K562 (cell line): ENCODE measurements around the gene RABGAP1. TPM values are rescaled to one million over a fixed set of nuclear protein-coding genes. Genes with fewer than 3 reads are reported as not detected.

ENCODE experiments used
- ATAC-seq: fragments of 200-7000 bp; cut with Tn5 transposase; 3 replicates; pipeline ENCODE4 v1.9.1; 2020; ENCODE audit warnings: moderate library complexity
- BruUV-seq: library from RNA; stranded (reverse); fragments of 400-500 nt; replicated peaks from 2 replicates; lab custom pipeline; 2021; lab: Mats Ljungman, UMichigan
- CTCF ChIA-PET: fragments of 300-600 bp; formaldehyde crosslinking; extraction: SDS; loops from one replicate; lab custom pipeline; 2021; ENCODE audit warnings: low intra/inter-chr PET ratio; lab: Yijun Ruan, JAX
- POLR2A ChIA-PET: fragments of 300-600, 350-650 bp; sonication (Branson Sonifier 250); formaldehyde crosslinking; extraction: SDS; loops from one replicate; lab custom pipeline; 2021; ENCODE audit warnings: antibody characterized with exemption, inconsistent platforms; lab: Yijun Ruan, JAX
- DNase-seq, 4 experiments: peaks; one replicate each; pipeline versions ENCODE4 v3.0.0 to v3.0.0-alpha.2; 2011 to 2018; ENCODE audit warnings: low spot score in 3 of 4, mixed read lengths in 3 of 4; ENCODE audit errors: extremely low read depth in 1 of 4
- FAIRE-seq: peaks from 2 replicates; lab custom pipeline; 2011; peaks lifted over from hg19 to GRCh38; lab: Jason Lieb, UNC
- H2AFZ ChIP-seq: 2 replicates; pipeline ENCODE4 v1.6.0; 2011; ENCODE audit warnings: low read depth, low read length, control low read depth, inconsistent platforms
- H3K27ac ChIP-seq: fragments of 200-600 bp; 3 replicates; pipeline ENCODE4 v1.8.0; 2011; ENCODE audit warnings: low read depth, mild to moderate bottlenecking, control low read depth, inconsistent platforms, low read length, moderate library complexity, mixed read lengths; ENCODE audit errors: extremely low read depth
- H3K27me3 ChIP-seq, 2 experiments: fragments of 300-600 bp in 1 of 2; 2 replicates in 1 of 2; 3 replicates in 1 of 2; pipeline versions ENCODE4 v1.6.0 to v1.8.0; 2011; ENCODE audit warnings: inconsistent platforms in 2 of 2, low read length in 2 of 2, mild to moderate bottlenecking in 1 of 2, mixed read lengths in 1 of 2, moderate library complexity in 1 of 2; ENCODE audit not compliant: control insufficient read depth in 2 of 2, insufficient read depth in 2 of 2
- H3K36me3 ChIP-seq: fragments of 300-600 bp; 3 replicates; pipeline ENCODE4 v1.8.0; 2011; ENCODE audit warnings: mild to moderate bottlenecking, low read length, inconsistent platforms; ENCODE audit not compliant: control insufficient read depth, insufficient read depth
- H3K4me1 ChIP-seq, 2 experiments: fragments of 200-600 bp in 1 of 2; replicated peaks in 1 of 2; 2 replicates in 1 of 2; 3 replicates in 1 of 2; pipeline versions ENCODE4 v1.5.1 to v1.8.0; 2011; ENCODE audit warnings: inconsistent platforms in 2 of 2, low read length in 2 of 2, mild to moderate bottlenecking in 1 of 2, mixed read lengths in 1 of 2, moderate library complexity in 1 of 2; ENCODE audit not compliant: control insufficient read depth in 2 of 2, insufficient read depth in 2 of 2
- H3K4me2 ChIP-seq: 2 replicates; pipeline ENCODE4 v1.6.1; 2011; ENCODE audit warnings: low read length, control low read depth, inconsistent platforms, mixed read lengths; ENCODE audit not compliant: insufficient read depth
- H3K4me3 ChIP-seq: fragments of 200-600 bp; sonication (generic), shearing (Covaris generic); 2 replicates; pipeline ENCODE4 v1.5.1; 2016; ENCODE audit warnings: control low read depth, inconsistent platforms
- H3K79me2 ChIP-seq: fragments of 200-600 bp; 3 replicates; pipeline ENCODE4 v1.8.0; 2011; ENCODE audit warnings: low read length, inconsistent platforms; ENCODE audit not compliant: control insufficient read depth, insufficient read depth
- H3K9ac ChIP-seq, 2 experiments: 2 replicates each; pipeline versions ENCODE4 v1.6.0 to v1.6.1; 2011; ENCODE audit warnings: low read depth in 2 of 2, low read length in 2 of 2, control low read depth in 1 of 2, inconsistent platforms in 1 of 2, mild to moderate bottlenecking in 1 of 2, mixed read lengths in 1 of 2; ENCODE audit not compliant: insufficient read depth in 1 of 2
- H3K9me1 ChIP-seq: one replicate; pipeline ENCODE4 v1.6.0; 2011; ENCODE audit warnings: inconsistent platforms, mild to moderate bottlenecking, low read length, moderate library complexity; ENCODE audit not compliant: control insufficient read depth, insufficient read depth
- H3K9me3 ChIP-seq: replicated peaks from 2 replicates; pipeline ENCODE4 v1.5.1; 2011; ENCODE audit warnings: low read depth, low read length, inconsistent platforms; ENCODE audit not compliant: control insufficient read depth, insufficient read depth
- H4K20me1 ChIP-seq: replicated peaks from 2 replicates; pipeline ENCODE4 v1.6.1; 2011; ENCODE audit warnings: low read length, inconsistent platforms, mixed read lengths; ENCODE audit not compliant: control insufficient read depth, insufficient read depth
- CREM ChIP-seq: IDR thresholded peaks from 2 replicates; pipeline ENCODE4 v1.6.1; 2014; ENCODE audit warnings: antibody characterized with exemption, low read depth
- JUNB ChIP-seq: fragments of 450-650 bp; formaldehyde crosslinking; conservative IDR thresholded peaks from 2 replicates; pipeline ENCODE4 v1.4.0; 2020; ENCODE audit warnings: mild to moderate bottlenecking
- MBD1 ChIP-seq: fragments of 250-450 bp; sonication (Bioruptor Pico); IDR thresholded peaks from 2 replicates; pipeline ENCODE4 v1.8.0; 2022; ENCODE audit warnings: inconsistent platforms
- TAL1 ChIP-seq: fragments of 450-650 bp; IDR thresholded peaks from 2 replicates; pipeline ENCODE4 v1.6.1; 2016; ENCODE audit warnings: mild to moderate bottlenecking
- XRCC5 ChIP-seq: fragments of 200-400 bp; formaldehyde crosslinking; IDR thresholded peaks from 2 replicates; pipeline ENCODE4 v1.6.1; 2017; ENCODE audit warnings: low read depth, mild to moderate bottlenecking, low read length
- ZBTB1 ChIP-seq: sonication (generic); formaldehyde crosslinking; IDR thresholded peaks from 2 replicates; pipeline ENCODE4 v1.8.1; 2023; ENCODE audit warnings: missing genetic modification reagents, low read depth, mild to moderate bottlenecking, borderline replicate concordance
- ZNF785 ChIP-seq: fragments of 250-450 bp; sonication (Bioruptor Pico); IDR thresholded peaks from 2 replicates; pipeline ENCODE4 v1.4.0; 2020; ENCODE audit warnings: mild to moderate bottlenecking
- ZSCAN32 ChIP-seq: fragments of 450-650 bp; formaldehyde crosslinking; IDR thresholded peaks from 2 replicates; pipeline ENCODE4 v1.4.0; 2020; ENCODE audit warnings: mild to moderate bottlenecking, moderate library complexity
- WGBS: fragments of 100-300 bp; shearing (Covaris generic); methylation state at CpG from one replicate; pipeline ENCODE4 v1.1.6; 2016; ENCODE audit warnings: low coverage, mixed read lengths; ENCODE audit not compliant: insufficient coverage; ENCODE audit errors: missing lambda C conversion rate; 5-methylcytosine and 5-hydroxymethylcytosine counted together
- in situ Hi-C: fragments of 300-500 bp; cut with MboI; formaldehyde crosslinking; loops from 4 replicates; pipeline ENCODE4 v1.15.0; 2018; ENCODE audit warnings: inconsistent platforms, mixed read lengths
- intact Hi-C: fragments of 100-400 bp; cut with micrococcal nuclease; formaldehyde crosslinking; loops from 2 replicates; pipeline ENCODE4 v1.14.2; 2022
- polyA plus RNA-seq, 8 experiments: library from polyadenylated mRNA; depleted of rRNA in 4 of 8; stranded (reverse) in 5 of 8; unstranded in 3 of 8; fragments of >200 nt; fragmentation: Nextera tagmentation in 2 of 8; fragmentation: Illumina TruSeq in 1 of 8; extraction: Ambion mirVana in 2 of 8; extraction: Trizol in 1 of 8; gene quantifications; 2 replicates each; pipeline versions ENCODE4 v1.2.1 to v1.2.3, GENCODE V29; 2011 to 2014; ENCODE audit warnings: inconsistent platforms in 1 of 8, missing spikeins in 1 of 8
- total RNA-seq, 7 experiments: library from RNA; depleted of rRNA in 6 of 7; stranded (reverse); fragments of >200 nt in 6 of 7; fragmentation: Illumina TruSeq in 2 of 7; extraction: Trizol in 2 of 7; gene quantifications; 2 replicates each; pipeline versions ENCODE4 v1.2.1 to v1.2.3, GENCODE V29; 2011 to 2021; ENCODE audit warnings: low replicate concordance in 1 of 7
- TF ChIP-seq, protein P1 (sequence below), 2 experiments: fragments of 450-650 bp in 1 of 2; sonication (generic) in 1 of 2; formaldehyde crosslinking in 1 of 2; IDR thresholded peaks in 1 of 2; conservative IDR thresholded peaks in 1 of 2; 2 replicates each; pipeline versions ENCODE4 v1.6.1 to v1.8.1; 2016 to 2023; ENCODE audit warnings: mild to moderate bottlenecking in 2 of 2, moderate library complexity in 2 of 2, inconsistent platforms in 1 of 2, missing genetic modification reagents in 1 of 2

The RABGAP1 gene
- total and polyA plus RNA-seq, 9 of the 15 experiments (the other 6 are each of a cell fraction or from before 2014, with no cell fraction given) = 1.5 to 22.7 (median 13.1) TPM

DNA sequence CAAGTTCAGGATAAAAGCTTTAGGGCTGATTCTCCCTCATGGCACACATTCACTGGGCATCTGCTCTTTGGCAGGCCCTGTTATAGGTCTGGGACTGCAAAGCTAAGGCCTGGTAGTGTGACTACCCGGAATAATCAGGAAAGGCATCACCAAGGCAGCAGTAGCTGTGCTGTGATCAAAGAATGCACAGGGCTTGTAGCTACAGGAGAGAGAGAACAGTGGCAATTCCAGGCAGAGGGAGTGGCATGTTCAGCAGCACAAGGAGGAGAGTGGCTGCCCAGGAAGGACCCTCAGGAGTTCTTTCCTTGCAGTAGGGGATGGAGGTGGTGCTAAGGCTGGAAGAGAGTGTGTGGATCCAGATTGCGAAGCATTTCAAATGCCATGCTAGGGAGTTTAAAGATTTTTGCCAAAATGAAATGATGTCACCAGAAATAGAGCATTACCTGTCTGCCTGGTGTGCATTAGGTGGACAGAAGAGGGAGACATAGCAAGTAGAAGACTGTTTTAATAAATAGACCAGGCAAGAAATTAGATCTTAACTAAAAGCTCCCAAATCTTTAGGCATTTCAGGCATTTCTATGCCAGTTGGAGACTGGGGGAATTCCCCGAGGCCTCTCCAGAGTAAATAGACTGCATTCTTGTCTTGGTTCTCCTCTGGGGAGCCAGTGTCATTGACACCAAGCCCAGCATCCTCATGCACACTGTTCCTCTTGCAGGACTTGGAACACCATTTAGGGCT, 161.7 kb downstream of the RABGAP1 start (continued):
- TF ChIP-seq, protein P1, sequence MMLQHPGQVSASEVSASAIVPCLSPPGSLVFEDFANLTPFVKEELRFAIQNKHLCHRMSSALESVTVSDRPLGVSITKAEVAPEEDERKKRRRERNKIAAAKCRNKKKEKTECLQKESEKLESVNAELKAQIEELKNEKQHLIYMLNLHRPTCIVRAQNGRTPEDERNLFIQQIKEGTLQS (IDR thresholded peaks at IDR 0.05) = 0 out of 2 replicates have a peak, but pooled peaks have one; percentile 31
- TF ChIP-seq, protein P1 (CRISPR knock-in tag; conservative IDR thresholded peaks at IDR 0.05) = no peak
- TF ChIP-seq, all 486 proteins: peak for 5

GRCh38 chr9:123104807-123105206, 164.0 kb downstream of the RABGAP1 start:
- in situ Hi-C loops = no loop called here
- H3K36me3 ChIP-seq = peaks cover 73% of the 10 kb centered on the region
- FAIRE-seq = no peak

More at GRCh38 chr9:123104807-123105206, 164.0 kb downstream of the RABGAP1 start:
- no peaks in the 10 kb centered on the region for H3K27me3 ChIP-seq
- no peak overlapping the region for H3K9ac ChIP-seq
- no peak overlapping the region for H2AFZ ChIP-seq
- H3K4me2 ChIP-seq = no peak overlapping the region
- H3K4me3 ChIP-seq = no peak overlapping the region
- POLR2A ChIA-PET = no interaction called here
- no peaks in the 10 kb centered on the region for H3K4me1 ChIP-seq
- ATAC-seq = no peak
- DNase-seq = no peak
- H3K9me3 ChIP-seq = no peaks in the 10 kb centered on the region
- intact Hi-C loops = loop anchor here (5.0 kb wide), 1 partner anchor 247 kb away; no protein-coding TSS in a partner anchor
- no TSS peak for BruUV-seq
- WGBS = 69% methylated on average over 7 of the region's 7 CpGs
- no peaks in the 10 kb centered on the region for H4K20me1 ChIP-seq
- CTCF ChIA-PET = interaction anchor here (2.8 kb wide), 1 partner anchor 245 kb away, joined by 25 read pairs; no protein-coding TSS in a partner anchor
- no peaks in the 10 kb centered on the region for H3K9me1 ChIP-seq
- no peak overlapping the region for H3K27ac ChIP-seq
- TF ChIP-seq TAL1 (no peak), ZBTB1 (CRISPR knock-in tag) (no peak), JUNB (CRISPR knock-in tag) (no peak), ZSCAN32 (CRISPR knock-in tag) (no peak), XRCC5 (no peak), CREM (no peak), ZNF785 (CRISPR knock-in tag) (no peak), MBD1 (CRISPR knock-in tag) (no peak)
- TF ChIP-seq, protein P1 (IDR thresholded peaks at IDR 0.05) = no peak
- TF ChIP-seq, protein P1 (CRISPR knock-in tag; conservative IDR thresholded peaks at IDR 0.05) = no peak
- TF ChIP-seq, all 486 proteins: peak for 0
- H3K79me2 ChIP-seq = no peaks in the 10 kb centered on the region
